HepG2 (cell line): Measurements from ENCODE around the gene YY1. TPM values are rescaled to one million over a fixed set of nuclear protein-coding genes. Genes with fewer than 3 reads are reported as not detected.

Experiments
- AGO1 ChIP-seq: fragments of 200-400 bp; formaldehyde crosslinking; IDR thresholded peaks from 2 replicates; pipeline ENCODE4 v1.6.1; 2017; ENCODE audit warnings: mild to moderate bottlenecking, low read depth, low read length, moderate library complexity; ENCODE audit not compliant: poor library complexity, severe bottlenecking
- ETV5 ChIP-seq: IDR thresholded peaks from 2 replicates; pipeline ENCODE4 v1.6.1; 2018; ENCODE audit warnings: missing biosample characterization, missing genetic modification reagents, inconsistent platforms, borderline replicate concordance
- ETV6 ChIP-seq: sonication (generic); formaldehyde crosslinking; conservative IDR thresholded peaks from 2 replicates; pipeline ENCODE4 v1.4.0; 2020; ENCODE audit warnings: missing genetic modification reagents
- FOSL2 ChIP-seq: sonication (generic); formaldehyde crosslinking; IDR thresholded peaks from 2 replicates; pipeline ENCODE4 v1.4.0; 2020; ENCODE audit warnings: missing genetic modification reagents
- GABPA ChIP-seq, 2 experiments: IDR thresholded peaks; 2 replicates each; pipeline ENCODE4 v1.6.1; 2011 to 2016; ENCODE audit warnings: low read depth in 2 of 2, low read length in 1 of 2, missing biosample characterization in 1 of 2, missing genetic modification characterization in 1 of 2
- GTF3A ChIP-seq: sonication (generic); formaldehyde crosslinking; conservative IDR thresholded peaks from 2 replicates; pipeline ENCODE4 v1.4.0; 2020; ENCODE audit warnings: mild to moderate bottlenecking, missing genetic modification reagents
- KLF12 ChIP-seq: sonication (generic); formaldehyde crosslinking; IDR thresholded peaks from 2 replicates; pipeline ENCODE4 v1.4.0; 2020; ENCODE audit warnings: missing genetic modification reagents, borderline replicate concordance
- PCBP1 ChIP-seq: fragments of 200-400 bp; formaldehyde crosslinking; IDR thresholded peaks from 2 replicates; pipeline ENCODE4 v1.6.1; 2017; ENCODE audit warnings: mild to moderate bottlenecking, low read depth, low read length, borderline replicate concordance
- RARG ChIP-seq: sonication (generic); formaldehyde crosslinking; IDR thresholded peaks from 2 replicates; pipeline ENCODE4 v1.4.0; 2020; ENCODE audit warnings: low read depth, mild to moderate bottlenecking, missing genetic modification reagents
- RBM39 ChIP-seq: fragments of 200-400 bp; formaldehyde crosslinking; IDR thresholded peaks from one replicate; pipeline ENCODE4 v1.6.1; 2018; ENCODE audit warnings: antibody characterized with exemption, mild to moderate bottlenecking, low read depth, low read length; ENCODE audit not compliant: poor library complexity, severe bottlenecking
- ZFP36L1 ChIP-seq: sonication (generic); formaldehyde crosslinking; IDR thresholded peaks from 2 replicates; pipeline ENCODE4 v1.8.0; 2022; ENCODE audit warnings: mild to moderate bottlenecking, missing genetic modification reagents, moderate library complexity
- ZNF550 ChIP-seq: sonication (generic); formaldehyde crosslinking; IDR thresholded peaks from 2 replicates; pipeline ENCODE4 v1.4.0; 2020; ENCODE audit warnings: mild to moderate bottlenecking, missing genetic modification reagents, borderline replicate concordance
- ZNF816 ChIP-seq: sonication (generic); formaldehyde crosslinking; IDR thresholded peaks from 2 replicates; pipeline ENCODE4 v1.8.0; 2022; ENCODE audit warnings: missing genetic modification reagents, mild to moderate bottlenecking, borderline replicate concordance
- ZSCAN22 ChIP-seq: sonication (generic); formaldehyde crosslinking; IDR thresholded peaks from 2 replicates; pipeline ENCODE4 v1.4.0; 2020; ENCODE audit warnings: mild to moderate bottlenecking, missing genetic modification reagents
- polyA plus RNA-seq, 8 experiments: library from polyadenylated mRNA; depleted of rRNA in 3 of 8; stranded (reverse) in 7 of 8; unstranded in 1 of 8; fragments of >200 nt; fragmentation: Illumina TruSeq in 4 of 8; extraction: Trizol in 4 of 8; gene quantifications; 2 replicates each; pipeline versions ENCODE4 v1.2.1 to v1.2.3, GENCODE V29; 2011 to 2016; ENCODE audit warnings: low read depth in 4 of 8, missing spikeins in 1 of 8, mixed read lengths in 1 of 8; ENCODE audit not compliant: insufficient read depth in 1 of 8
- total RNA-seq, 5 experiments: library from RNA; depleted of rRNA; stranded (reverse); fragments of >200 nt; fragmentation: Illumina TruSeq; extraction: Trizol; gene quantifications; 2 replicates each; pipeline ENCODE4 v1.2.3, GENCODE V29; 2016; ENCODE audit warnings: low read depth in 1 of 5
- TF ChIP-seq, protein P1 (sequence below): sonication (generic); formaldehyde crosslinking; IDR thresholded peaks from 2 replicates; pipeline ENCODE4 v1.4.0; 2020; ENCODE audit warnings: mild to moderate bottlenecking, missing genetic modification reagents
- TF ChIP-seq, protein P2 (sequence below): sonication (generic); formaldehyde crosslinking; IDR thresholded peaks from 2 replicates; pipeline ENCODE4 v1.8.0; 2022; ENCODE audit warnings: mild to moderate bottlenecking, missing genetic modification reagents
- TF ChIP-seq, protein P3 (sequence below): sonication (generic); formaldehyde crosslinking; IDR thresholded peaks from 2 replicates; pipeline ENCODE4 v1.4.0; 2020; ENCODE audit warnings: missing genetic modification reagents

YY1 gene
- total and polyA plus RNA-seq, 2 of the 13 experiments (the other 11 are each of a cell fraction or from before 2014, with no cell fraction given) = 29.4 to 68.1 TPM

DNA sequence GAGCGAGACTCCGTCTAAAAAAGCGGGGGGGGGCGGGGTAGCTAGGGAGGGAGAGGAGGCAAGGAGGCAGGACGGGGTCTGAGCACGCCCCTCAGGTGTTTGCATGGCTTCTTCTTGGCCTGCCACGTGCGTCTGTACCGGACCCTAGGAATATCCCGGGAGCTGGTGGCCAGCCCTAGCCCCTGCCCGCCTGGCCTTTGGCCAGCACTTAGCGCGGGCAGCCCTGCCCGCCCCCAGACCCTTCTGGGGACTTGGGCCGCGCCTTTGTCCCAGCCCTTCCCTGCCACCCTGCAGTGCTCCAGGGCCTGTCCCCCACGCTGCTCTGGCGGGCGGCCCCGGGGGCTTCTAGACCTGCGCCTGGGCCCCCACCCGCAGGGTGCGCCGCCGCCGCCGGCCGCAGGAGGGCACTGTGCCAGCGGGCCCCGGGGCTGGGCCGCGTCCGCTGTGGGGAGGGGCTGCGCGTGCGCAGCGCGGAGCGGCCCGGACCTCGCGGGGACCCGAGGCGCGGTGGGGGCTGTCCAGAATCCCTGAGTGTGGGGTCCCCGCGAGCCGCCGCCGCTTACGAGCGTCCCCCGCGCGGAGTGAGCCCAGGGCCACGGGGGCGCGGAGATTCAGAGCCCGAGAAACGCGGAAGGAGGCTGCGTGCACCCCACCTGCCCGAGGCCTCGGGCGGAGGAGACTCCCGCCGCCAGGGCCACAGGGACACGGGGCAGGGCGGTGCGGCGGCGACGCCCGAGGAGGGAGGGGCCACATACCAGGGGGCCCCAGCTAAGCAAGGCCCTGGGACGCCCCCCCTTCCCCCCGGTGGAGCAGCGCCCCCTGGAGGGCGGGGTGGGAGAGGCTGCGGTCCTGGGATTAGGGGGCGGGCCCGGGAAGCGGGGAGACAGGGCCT lies 46.3 kb downstream of the YY1 start (continued):
- TF ChIP-seq, protein P1, sequence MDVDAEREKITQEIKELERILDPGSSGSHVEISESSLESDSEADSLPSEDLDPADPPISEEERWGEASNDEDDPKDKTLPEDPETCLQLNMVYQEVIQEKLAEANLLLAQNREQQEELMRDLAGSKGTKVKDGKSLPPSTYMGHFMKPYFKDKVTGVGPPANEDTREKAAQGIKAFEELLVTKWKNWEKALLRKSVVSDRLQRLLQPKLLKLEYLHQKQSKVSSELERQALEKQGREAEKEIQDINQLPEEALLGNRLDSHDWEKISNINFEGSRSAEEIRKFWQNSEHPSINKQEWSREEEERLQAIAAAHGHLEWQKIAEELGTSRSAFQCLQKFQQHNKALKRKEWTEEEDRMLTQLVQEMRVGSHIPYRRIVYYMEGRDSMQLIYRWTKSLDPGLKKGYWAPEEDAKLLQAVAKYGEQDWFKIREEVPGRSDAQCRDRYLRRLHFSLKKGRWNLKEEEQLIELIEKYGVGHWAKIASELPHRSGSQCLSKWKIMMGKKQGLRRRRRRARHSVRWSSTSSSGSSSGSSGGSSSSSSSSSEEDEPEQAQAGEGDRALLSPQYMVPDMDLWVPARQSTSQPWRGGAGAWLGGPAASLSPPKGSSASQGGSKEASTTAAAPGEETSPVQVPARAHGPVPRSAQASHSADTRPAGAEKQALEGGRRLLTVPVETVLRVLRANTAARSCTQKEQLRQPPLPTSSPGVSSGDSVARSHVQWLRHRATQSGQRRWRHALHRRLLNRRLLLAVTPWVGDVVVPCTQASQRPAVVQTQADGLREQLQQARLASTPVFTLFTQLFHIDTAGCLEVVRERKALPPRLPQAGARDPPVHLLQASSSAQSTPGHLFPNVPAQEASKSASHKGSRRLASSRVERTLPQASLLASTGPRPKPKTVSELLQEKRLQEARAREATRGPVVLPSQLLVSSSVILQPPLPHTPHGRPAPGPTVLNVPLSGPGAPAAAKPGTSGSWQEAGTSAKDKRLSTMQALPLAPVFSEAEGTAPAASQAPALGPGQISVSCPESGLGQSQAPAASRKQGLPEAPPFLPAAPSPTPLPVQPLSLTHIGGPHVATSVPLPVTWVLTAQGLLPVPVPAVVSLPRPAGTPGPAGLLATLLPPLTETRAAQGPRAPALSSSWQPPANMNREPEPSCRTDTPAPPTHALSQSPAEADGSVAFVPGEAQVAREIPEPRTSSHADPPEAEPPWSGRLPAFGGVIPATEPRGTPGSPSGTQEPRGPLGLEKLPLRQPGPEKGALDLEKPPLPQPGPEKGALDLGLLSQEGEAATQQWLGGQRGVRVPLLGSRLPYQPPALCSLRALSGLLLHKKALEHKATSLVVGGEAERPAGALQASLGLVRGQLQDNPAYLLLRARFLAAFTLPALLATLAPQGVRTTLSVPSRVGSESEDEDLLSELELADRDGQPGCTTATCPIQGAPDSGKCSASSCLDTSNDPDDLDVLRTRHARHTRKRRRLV (CRISPR knock-in tag) = no peak
- TF ChIP-seq PCBP1 (0 out of 2 replicates have a peak, but pooled peaks have one; percentile 36), ZNF816 (CRISPR knock-in tag) (no peak; the same call in 1 of the 2 replicates), ZNF550 (CRISPR knock-in tag) (no peak), RARG (CRISPR knock-in tag) (no peak), KLF12 (CRISPR knock-in tag) (peak; percentile 70; the same call in 1 of the 2 replicates), RBM39 (no peak), GABPA (IDR thresholded peaks at IDR 0.05; ENCODE audit: low read depth, low read length) (no peak), GABPA (CRISPR knock-in tag; IDR thresholded peaks at IDR 0.05; ENCODE audit: low read depth) (no peak), AGO1 (peak; percentile 81), FOSL2 (peak; percentile 9; the same call in 1 of the 2 replicates), ETV6 (CRISPR knock-in tag) (peak; percentile 64; the same call in 1 of the 2 replicates), GTF3A (CRISPR knock-in tag) (no peak), ZFP36L1 (CRISPR knock-in tag) (no peak), ETV5 (CRISPR knock-in tag) (0 out of 2 replicates have a peak, but pooled peaks have one; percentile 23), ZSCAN22 (CRISPR knock-in tag) (no peak)
- TF ChIP-seq, protein P2, sequence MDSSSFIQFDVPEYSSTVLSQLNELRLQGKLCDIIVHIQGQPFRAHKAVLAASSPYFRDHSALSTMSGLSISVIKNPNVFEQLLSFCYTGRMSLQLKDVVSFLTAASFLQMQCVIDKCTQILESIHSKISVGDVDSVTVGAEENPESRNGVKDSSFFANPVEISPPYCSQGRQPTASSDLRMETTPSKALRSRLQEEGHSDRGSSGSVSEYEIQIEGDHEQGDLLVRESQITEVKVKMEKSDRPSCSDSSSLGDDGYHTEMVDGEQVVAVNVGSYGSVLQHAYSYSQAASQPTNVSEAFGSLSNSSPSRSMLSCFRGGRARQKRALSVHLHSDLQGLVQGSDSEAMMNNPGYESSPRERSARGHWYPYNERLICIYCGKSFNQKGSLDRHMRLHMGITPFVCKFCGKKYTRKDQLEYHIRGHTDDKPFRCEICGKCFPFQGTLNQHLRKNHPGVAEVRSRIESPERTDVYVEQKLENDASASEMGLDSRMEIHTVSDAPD = peak; percentile 63; the same call in 1 of the 2 replicates
- TF ChIP-seq, protein P3, sequence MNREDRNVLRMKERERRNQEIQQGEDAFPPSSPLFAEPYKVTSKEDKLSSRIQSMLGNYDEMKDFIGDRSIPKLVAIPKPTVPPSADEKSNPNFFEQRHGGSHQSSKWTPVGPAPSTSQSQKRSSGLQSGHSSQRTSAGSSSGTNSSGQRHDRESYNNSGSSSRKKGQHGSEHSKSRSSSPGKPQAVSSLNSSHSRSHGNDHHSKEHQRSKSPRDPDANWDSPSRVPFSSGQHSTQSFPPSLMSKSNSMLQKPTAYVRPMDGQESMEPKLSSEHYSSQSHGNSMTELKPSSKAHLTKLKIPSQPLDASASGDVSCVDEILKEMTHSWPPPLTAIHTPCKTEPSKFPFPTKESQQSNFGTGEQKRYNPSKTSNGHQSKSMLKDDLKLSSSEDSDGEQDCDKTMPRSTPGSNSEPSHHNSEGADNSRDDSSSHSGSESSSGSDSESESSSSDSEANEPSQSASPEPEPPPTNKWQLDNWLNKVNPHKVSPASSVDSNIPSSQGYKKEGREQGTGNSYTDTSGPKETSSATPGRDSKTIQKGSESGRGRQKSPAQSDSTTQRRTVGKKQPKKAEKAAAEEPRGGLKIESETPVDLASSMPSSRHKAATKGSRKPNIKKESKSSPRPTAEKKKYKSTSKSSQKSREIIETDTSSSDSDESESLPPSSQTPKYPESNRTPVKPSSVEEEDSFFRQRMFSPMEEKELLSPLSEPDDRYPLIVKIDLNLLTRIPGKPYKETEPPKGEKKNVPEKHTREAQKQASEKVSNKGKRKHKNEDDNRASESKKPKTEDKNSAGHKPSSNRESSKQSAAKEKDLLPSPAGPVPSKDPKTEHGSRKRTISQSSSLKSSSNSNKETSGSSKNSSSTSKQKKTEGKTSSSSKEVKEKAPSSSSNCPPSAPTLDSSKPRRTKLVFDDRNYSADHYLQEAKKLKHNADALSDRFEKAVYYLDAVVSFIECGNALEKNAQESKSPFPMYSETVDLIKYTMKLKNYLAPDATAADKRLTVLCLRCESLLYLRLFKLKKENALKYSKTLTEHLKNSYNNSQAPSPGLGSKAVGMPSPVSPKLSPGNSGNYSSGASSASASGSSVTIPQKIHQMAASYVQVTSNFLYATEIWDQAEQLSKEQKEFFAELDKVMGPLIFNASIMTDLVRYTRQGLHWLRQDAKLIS (CRISPR knock-in tag) = peak; percentile 50; the same call in 1 of the 2 replicates
